Measurements from ENCODE around the gene LSM14A.

Gene LSM14A

DNA sequence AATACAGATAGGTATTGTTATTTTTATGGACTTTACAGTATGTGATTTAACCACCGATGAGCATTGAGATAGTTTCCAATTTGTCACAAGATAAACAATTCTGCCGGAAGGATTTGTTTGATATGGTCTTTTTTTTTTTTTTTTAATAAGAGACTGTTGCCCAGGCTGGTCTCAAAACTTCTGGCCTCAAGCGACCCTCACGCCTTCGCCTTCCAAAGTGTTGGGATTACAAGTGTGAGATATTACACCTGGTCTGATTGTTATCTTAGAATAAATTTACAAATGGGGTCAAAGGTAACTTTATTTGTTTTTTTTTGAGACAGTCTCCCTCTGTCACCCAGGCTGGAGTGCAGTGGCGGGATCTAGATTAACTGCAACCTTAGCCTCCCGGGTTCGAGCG lies 83.2 kb downstream of the LSM14A start:
- no peak for DNase-seq (ENCODE audit: low read depth)

DNA sequence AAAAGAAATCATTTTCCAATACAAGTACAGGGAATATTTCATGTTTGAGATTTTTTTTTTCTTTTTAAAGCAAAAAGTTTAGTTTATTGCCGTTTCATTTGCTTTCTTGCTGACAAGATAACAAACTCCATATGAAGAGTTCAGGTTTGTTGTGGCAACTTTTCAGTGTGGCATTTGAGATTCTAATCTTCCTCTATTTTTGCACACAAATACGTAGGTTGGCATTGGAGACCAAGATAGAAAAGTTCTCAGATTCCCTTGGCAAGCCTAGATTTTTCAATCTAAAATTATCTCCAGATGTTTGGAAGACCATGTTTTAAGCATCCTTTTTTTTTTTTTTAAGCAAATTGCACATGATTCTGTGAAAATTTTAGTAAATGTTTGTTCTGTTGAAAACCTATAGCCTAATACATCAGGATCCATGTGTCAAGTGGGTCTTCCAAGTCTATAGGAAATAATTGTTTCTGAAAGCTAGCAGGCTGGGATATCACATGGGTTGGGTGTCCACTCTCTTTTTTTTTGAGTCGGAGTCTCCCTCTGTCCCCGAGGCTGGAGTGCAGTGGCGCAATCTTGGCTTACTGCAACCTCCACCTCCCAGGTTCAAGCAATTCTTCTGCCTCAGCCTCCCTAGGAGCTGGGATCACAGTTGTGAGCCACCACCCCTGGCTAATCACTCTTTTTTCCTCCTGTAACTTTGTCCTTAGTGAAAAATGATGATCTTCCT lies 84.7 kb downstream of the LSM14A start:
- DNase-seq (ENCODE audit: low read depth): no peak

DNA sequence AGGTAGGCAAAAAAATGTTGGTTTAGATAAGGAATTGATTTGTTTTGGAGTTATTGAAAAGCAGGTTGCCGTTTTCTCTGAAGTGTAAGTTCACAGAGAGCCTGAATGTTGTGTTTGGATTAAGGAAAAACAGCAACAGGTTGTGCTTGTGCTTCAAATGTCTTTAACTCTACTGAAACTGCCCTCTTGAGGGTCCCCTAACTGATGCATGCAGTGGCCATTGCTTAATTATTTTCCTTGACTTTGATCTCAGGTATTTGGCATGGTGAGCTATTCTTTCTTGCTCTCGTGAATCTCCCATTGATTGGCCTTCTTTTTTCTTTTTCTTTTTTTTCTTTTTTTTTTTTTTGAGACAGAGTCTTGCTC lies 85.2 kb downstream of the LSM14A start:
- no peak for DNase-seq (ENCODE audit: low read depth)

DNA sequence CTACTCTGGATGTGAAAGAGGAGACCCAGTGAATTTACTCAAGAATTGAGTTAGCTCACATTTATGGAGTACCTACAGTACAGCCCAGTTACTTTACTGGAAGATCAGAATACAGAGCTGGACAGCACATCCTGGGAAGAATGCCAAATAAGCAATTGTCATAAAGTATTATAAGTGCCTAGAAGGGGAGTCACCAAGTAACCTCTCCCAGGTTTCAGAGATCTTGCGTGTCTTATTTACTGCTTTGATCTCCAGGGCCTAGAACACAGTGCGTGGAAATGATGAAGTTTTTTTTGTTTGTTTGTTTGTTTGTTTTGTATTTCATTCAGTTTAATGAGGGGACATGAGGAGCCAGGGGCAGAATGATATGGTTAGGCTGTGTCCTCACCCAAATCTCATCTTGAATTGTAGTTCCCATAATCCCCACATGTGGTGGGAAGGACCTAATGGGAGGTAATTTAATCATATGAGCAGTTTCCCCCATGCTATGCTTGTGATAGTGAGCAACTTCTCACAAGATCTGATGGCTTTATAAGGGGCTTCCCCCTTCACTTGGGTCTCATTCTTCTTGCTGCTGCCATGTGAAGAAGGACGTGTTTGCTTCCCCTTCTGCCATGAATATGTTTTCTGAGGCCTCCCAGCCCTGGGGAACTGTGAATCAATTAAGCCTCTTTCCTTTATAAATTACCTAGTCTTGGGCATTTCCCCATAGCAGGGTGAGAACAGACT lies 87.2 kb downstream of the LSM14A start:
- DNase-seq (ENCODE audit: low read depth): no peak

DNA sequence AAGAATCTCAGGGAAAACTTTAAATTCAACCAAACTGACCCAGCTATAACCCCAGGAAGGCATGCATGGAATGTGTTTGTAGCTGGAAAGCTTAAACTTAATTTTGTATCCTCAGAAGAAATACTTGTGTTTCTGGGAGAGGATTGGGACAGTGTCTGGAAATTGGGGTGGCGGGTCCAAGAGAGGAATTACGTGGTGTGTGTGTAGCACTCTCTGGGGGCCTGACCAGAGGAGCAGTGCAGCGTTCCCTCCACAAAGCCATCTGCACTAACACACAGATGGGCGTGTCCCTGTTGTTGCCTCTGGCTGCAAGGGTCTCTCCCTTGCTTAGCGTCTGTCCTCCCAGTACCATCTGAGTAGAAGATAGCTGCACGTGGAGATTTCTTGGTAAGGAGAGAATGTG lies 88.5 kb downstream of the LSM14A start:
- DNase-seq (ENCODE audit: low read depth): no peak

DNA sequence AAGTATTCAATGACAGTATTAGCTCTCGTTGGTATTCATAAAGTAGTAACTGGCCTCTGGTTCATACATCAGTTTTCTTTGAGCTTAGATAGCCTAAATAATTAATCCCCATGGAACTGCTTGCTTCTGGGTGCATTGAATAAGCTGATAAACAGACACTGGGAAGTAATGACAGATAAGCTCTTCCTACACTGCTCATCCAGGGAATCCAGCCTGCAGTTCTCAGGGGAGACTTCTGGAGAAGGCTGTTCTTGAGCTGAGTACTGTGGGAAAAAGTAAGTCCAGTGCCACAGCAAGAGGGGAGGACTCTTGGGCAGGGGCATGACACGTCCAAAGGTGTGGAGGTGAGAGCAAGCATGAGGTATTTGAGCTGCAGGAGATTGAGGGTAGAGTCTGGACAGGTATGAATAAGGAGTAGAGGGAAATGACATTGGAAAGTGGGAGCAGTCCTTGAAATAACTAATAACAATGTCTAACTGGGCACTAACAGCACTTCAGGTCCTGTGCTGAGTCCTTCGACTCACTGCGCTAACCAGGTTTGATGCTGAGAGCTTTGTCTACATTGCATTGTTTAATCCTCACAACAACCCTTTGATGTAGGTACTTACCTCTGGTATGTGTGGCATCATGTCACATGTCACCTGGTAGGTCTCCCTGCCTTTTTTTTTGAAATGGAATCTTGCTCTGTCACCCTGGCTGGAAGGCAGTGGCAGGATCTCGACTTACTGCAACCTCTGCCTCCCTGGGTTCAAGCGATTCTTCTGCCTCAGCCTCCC lies 89.2 kb downstream of the LSM14A start:
- DNase-seq (ENCODE audit: low read depth): no peak

DNA sequence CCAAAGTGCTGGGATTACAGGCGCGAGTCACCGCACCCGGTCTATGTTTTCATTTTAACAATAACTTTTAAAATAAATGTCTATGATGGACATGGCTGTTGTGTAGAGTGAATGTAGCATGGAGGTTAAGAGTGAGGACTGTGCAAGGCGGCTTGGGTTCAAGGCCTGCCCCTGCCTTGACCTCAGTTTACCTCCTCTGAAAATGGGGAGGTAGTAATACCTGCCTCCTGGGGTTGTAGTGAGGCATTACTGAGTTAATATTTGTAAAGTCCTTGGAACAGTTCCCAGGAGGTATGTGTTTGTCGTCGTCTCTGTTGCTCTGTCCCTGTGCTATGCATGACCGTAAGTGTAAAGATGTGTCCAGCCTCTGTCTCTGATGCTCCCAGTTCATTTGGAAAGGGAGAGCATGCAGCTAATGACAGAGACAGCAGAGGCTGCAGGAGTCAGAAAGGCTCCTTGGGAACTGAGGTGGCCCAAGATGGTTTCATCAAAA lies 91.5 kb downstream of the LSM14A start:
- DNase-seq (ENCODE audit: low read depth): no peak

DNA sequence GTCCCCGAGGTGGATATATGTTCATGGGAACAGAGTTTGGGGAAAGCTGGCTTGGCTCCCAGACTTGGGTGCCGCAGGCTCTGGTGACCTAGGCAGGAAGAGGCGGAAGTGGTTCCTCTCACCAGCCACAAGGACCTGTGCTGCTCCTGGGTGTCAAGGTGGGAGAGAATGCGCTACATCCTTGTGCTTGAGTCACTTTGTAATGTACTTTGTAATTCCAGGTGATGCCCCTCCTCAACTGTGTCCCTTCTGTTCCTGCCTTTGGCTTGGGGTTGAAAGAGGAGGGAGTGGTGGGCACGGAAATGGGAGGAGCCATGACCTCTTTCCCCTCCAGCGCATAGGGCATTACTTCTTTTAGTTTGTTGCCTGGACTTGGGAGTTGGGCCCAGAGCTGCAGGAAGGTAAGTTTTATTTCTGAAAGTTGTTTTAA lies 92.9 kb downstream of the LSM14A start:
- DNase-seq (ENCODE audit: low read depth): no peak

DNA sequence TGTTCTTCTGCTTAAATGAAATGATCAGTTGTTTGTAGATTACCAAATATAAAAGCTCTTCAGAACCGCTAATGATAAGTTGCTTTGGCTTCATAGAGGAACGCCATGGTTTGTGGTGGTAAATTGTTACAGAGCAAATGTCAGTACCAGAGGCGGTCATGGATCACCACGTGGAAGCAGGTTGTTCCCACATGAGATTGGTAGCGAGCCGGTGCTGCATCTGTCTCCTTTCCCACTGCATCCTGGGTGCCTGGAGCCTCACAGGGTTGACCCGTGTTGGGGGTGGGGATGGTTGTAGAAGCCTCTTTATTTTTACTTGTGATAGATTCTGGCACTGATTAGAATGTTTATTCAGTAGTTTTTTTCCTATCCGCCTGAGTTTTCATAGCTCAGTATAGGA lies 96.8 kb downstream of the LSM14A start:
- DNase-seq (ENCODE audit: low read depth): no peak

DNA sequence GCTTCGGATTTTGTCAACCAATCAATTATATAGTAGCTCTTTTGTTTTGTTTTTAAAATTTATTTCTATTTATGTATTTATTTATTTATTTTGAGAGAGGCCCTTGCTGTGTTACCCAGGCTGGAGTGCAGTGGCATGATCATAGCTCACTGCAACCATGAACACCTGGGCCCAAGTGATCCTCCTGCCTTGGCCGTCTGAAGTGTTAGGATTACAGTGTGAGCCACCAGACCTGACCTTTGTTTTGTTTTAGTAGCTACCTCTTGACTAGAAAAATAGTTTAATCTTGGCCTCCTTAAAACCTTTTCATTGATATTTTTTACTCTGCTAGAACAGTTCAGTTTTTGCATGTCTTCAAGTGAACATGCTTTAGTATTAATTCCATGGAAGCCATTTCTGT lies 97.2 kb downstream of the LSM14A start:
- DNase-seq (ENCODE audit: low read depth): no peak

DNA sequence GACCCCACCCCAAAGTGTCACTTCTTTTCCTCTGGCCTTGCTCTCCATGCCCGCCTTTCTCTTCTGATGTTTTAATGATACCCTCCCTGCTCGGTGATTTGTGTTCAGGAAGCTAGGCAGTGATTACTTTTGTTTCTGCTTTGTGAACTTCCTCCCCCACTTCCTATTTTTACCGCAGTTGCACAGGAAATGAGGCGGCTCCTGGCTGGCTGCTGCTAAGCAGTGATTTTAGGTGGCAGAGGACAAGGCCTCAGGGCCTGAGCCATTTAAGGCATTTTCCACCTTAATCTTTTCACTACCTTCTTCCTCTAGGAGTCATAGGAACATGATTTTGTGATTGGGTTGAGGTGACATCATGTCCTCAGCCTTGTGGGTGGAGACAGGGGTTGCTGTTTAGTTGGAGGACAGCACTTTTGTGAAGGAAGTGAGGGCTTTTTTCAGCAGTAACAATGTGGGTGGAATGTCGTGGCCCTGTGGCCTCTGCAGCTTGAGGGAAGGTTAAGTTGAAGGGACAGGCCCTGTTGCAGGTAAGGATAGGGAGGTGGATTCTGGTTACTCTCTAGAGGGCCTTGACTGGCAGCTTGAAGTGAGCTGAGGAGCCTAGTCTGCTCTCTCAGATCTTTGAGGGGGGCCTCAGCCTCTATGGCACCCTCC lies 97.8 kb downstream of the LSM14A start:
- DNase-seq (ENCODE audit: low read depth): peak; percentile 40

DNA sequence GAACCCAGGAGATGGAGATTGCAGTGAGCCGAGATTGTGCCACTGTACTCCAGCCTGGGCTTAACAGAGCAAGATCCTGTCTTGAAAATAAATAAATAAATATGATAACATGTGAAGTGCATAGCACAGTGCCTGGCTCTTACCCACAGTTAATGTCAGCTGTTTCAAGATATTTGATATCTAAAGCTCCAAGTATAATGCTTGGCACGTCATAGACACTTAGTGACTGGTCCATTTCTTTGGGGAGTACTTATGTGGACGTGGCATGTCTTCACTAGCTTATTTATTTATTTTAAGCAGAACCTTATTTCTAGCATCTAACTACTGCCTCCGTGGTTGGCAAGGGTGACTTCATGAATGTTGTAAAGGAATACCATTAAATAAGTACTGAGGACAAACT lies 100.8 kb downstream of the LSM14A start:
- no peak for DNase-seq (ENCODE audit: low read depth)

DNA sequence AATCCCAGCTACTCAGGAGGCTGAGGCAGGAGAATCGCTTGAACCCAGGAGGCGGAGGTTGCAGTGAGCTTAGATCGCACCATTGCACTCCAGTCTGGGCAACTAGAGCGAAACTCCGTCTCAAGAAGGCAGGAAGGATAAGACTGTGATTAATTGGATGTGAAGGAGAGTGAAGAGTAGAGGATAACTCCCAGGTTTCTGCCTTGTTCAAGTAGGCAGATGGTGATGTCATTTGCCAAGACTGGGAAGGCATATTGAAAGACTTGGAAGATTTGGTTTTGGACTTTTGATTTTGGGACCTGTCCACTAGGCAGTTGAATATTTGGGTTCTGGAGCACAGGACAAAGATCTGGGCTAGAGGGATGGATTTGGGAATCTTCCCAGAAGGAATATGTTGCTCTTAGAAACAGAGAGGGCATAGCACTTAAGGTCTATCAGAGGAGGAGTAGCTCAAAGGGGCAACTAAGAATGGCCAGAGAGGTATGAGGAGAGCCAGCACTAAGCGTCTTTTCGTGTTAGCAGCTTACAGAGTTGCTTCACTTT lies 102.1 kb downstream of the LSM14A start:
- DNase-seq (ENCODE audit: low read depth): no peak

DNA sequence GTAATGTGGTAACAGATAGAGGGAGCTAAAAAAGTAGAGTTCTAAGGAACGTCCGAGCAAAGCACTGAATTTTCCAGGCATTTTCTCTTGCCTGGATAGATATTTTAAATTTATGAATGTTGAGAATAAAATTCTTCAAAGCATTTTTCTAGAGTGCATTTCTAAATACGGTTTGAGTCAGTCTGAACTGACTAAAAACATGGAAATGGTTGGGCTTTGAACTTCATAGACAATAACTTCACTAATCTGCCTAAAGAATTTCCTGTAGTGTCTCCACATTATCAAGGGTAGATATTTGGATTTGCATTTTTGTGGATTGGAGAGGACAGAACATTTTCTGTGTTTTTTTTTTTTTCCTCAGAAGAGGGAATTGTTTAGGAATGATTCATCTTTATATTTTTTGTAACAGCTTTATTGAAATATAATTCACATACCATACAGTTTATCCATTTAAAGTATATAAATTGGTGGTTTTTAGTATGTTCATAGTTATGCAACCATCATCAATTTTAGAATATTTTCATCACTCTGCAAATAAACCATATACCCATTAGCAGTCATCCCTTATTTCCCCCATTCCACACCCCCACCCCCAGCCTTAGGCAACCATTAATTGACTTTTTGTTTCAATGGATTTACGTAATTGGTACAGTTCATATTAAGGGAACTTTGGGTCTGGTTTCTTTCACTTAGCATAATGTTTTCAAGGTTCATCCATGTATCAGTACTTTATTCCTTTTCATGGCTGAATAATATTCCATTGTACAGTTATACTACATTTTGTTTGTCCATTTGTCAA lies 102.7 kb downstream of the LSM14A start:
- DNase-seq (ENCODE audit: low read depth): no peak

DNA sequence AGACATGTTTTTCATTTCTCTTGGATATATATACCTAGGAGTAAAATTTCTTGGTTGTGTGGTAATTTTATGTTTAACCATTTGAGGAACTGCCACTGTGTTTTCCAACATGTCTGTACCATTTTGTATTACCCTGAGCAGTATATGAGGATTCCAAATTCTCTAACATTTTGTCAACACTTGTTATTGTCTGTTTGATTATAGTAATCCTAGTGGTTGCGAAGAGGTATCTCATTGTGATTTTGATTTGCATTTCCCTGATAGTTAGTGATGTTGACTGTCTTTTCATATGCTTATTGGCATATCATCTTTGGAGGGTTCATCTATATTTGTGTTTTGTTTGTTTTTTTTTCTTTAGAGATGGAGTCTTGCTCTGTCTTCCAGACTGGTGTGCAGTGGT lies 103.4 kb downstream of the LSM14A start:
- DNase-seq (ENCODE audit: low read depth): no peak

DNA sequence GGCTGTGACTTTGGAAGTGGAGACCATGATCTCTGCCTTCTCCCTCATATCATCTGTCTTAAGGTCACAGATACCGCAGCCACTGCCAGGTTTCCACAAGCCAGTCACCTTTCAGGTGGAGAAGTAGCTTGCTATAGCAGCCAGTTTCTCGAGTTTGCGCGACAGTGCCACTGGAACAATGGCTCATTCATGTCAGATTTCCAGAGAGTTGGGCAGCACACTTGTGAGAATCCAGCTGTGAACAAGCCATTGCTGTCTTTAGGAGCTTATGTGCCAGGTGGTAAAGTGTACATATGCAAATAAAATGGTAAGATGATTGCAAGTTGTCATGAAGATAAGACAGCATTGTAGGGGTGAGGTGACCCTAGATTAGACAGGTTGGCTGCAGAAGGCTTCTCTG lies 104.3 kb downstream of the LSM14A start:
- no peak for DNase-seq (ENCODE audit: low read depth)

DNA sequence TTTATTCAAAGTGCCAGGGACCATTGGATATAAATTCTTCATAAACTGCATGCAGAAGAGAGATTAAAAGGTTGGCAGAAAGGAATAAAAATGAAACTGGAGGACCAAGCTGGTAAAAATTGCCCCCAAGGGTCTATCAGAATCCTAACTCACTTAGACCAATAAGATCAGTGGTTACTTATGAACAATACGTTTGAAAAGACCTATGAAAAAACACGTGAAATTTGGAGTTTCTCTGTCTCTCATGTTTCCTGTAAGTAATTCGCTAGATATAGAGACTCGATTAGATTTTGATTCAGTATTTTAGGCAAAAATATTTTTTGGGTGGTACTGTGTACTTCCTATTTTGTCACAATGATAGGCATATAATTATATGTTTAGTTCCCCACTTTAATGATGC lies 104.9 kb downstream of the LSM14A start:
- DNase-seq (ENCODE audit: low read depth): no peak

DNA sequence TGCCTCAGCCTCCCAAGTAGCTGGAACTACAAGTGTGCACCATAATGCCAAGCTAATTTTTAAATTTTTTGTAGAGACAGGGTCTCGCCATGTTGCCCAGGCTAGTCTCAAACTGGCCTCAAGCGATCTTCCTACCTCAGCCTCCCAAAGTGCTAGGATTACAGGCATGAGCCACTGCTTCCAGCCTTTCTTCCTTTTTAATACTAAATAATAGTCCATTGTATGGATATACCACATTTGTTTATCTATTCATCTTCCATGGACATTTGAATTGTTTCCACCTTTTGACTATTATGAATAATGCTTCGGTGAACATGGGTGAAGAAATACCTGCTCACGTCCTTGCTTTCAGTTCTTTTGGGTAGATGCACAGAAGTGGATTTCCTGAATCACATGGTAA lies 106.5 kb downstream of the LSM14A start:
- no peak for DNase-seq (ENCODE audit: low read depth)

All from activated T-helper 9 cell treated with anti-CD3 and anti-CD28 coated beads, Interleukin-2, amount 50 U/mL, for 16 hours (primary cell).